Activated CD8-positive, alpha-beta T cell treated with anti-CD3 and anti-CD28 coated beads for 36 hours (primary cell): ENCODE results near the gene PVALB. TPM values are rescaled to one million over a fixed set of nuclear protein-coding genes. Genes with fewer than 3 reads are reported as not detected.

Experiments used
- ATAC-seq: fragments of 200-7000 bp; cut with Tn5 transposase; one replicate; pipeline ENCODE4 v1.10.0; 2021; ENCODE audit warnings: mild to moderate bottlenecking, moderate library complexity
- CTCF ChIA-PET: fragments of 350-600 bp; sonication (Branson Sonifier 250); formaldehyde crosslinking; loops from one replicate; lab custom pipeline; 2021; ENCODE audit warnings: antibody characterized with exemption; lab: Charles Lee
- POLR2A ChIA-PET: fragments of 350-600 bp; sonication (Branson Sonifier 250); formaldehyde crosslinking; loops from one replicate; lab custom pipeline; 2021; ENCODE audit warnings: antibody characterized with exemption; lab: Charles Lee
- DNase-seq: peaks from one replicate; pipeline ENCODE4 v3.0.0-alpha.2; 2020
- H3K27ac Mint-ChIP-seq: one replicate; pipeline ENCODE4 v1.8.0; 2021; ENCODE audit warnings: mild to moderate bottlenecking, mixed read lengths
- H3K27me3 Mint-ChIP-seq: one replicate; pipeline ENCODE4 v1.8.0; 2021; ENCODE audit warnings: mixed read lengths
- H3K36me3 Mint-ChIP-seq: one replicate; pipeline ENCODE4 v1.8.0; 2021; ENCODE audit warnings: low read depth, mixed read lengths
- H3K4me1 Mint-ChIP-seq: one replicate; pipeline ENCODE4 v1.8.0; 2021; ENCODE audit warnings: low read depth, mixed read lengths
- H3K4me3 Mint-ChIP-seq: one replicate; pipeline ENCODE4 v1.8.0; 2021; ENCODE audit warnings: mild to moderate bottlenecking, moderate library complexity, mixed read lengths
- H3K9me3 Mint-ChIP-seq: one replicate; pipeline ENCODE4 v1.8.0; 2021; ENCODE audit warnings: mixed read lengths
- CTCF ChIP-seq: fragments of 200-600 bp; IDR thresholded peaks from one replicate; pipeline ENCODE4 v1.8.0; 2022; ENCODE audit warnings: antibody characterized with exemption, mild to moderate bottlenecking
- intact Hi-C: fragments of 100-400 bp; cut with micrococcal nuclease; formaldehyde crosslinking; loops from one replicate; pipeline ENCODE4 v1.10.0; 2022
- total RNA-seq, 2 experiments: library from RNA; stranded (reverse); gene quantifications; one replicate each; pipeline ENCODE4 v1.2.3, GENCODE V29; 2021

Gene PVALB
- total RNA-seq, 2 experiments from 2014 or later = not detected

DNA sequence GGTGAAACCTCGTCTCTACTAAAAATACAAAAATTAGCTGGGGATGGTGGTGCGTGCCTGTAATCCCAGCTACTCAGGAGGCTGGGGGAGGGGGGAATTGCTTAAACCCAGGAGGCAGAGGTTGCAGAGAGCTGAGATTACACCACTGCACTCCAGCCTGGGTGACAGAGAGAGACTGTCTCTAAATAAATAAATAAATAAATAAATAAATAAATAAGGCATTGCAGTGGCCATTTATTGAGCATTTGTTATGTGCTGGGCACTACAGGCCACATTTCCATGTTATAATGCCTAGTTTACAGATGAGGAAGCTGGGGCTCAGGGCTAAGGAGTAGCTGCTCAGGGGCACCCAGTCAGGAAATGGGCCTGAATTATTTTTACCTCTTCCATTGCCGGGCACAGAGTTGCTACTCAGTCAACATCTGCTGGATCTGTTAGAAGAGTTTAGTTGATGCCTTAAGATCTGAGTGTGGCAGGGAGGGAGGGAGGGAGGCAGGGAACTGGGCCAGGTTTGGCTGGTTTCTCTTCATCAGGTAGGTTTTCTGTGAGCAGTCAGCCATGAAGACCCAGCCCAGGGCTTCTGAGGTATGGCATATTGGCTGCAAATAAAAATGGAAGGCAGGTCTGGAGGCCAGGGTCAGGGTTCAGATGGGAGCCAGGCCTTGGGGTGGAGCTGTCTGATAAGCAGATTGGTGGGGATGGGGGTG is 5.6 kb downstream of the PVALB start:
- peaks cover 17% of the 10 kb centered on the region for H3K4me1 Mint-ChIP-seq
- H3K27ac Mint-ChIP-seq = no peak overlapping the region
- no peak overlapping the region for H3K4me3 Mint-ChIP-seq
- no peaks in the 10 kb centered on the region for H3K9me3 Mint-ChIP-seq
- no peak for TF ChIP-seq CTCF
- no peaks in the 10 kb centered on the region for H3K36me3 Mint-ChIP-seq
- ATAC-seq (no peak), DNase-seq (no peak)
- ChIA-PET CTCF (interaction anchor here (2.7 kb wide), 1 partner anchor 29 kb away, joined by 7 read pairs; no protein-coding TSS in a partner anchor), POLR2A (no interaction called here)
- peaks cover 25% of the 10 kb centered on the region for H3K27me3 Mint-ChIP-seq
- intact Hi-C loops = no loop called here

DNA sequence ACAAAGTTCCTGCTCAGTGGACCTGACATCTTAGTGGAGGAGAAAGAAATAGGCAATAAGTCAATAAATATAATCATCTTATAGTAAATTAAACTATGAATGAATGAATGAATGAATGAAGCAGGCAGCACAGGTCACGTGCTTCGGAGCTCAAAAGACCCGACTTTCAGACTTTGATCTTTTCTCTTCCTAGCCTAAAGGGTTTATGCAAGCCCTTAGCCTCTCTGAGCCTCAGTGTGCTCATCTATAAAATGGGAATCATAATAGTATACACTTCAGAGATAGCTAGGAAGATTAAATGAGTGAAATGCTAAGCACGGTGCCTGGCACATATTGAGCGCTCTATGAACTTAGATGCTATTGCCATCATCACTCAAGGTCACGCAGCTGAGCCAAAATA is 7.5 kb downstream of the PVALB start:
- intact Hi-C loops = no loop called here
- POLR2A ChIA-PET = no interaction called here
- CTCF ChIA-PET = interaction anchor here (1.7 to 2.3 kb wide), 2 partner anchors 44 to 47 kb away, joined by 8 to 9 read pairs; no protein-coding TSS in a partner anchor
- no peak for TF ChIP-seq CTCF
- Mint-ChIP-seq H3K36me3 (no peaks in the 10 kb centered on the region), H3K4me1 (peaks cover 17% of the 10 kb centered on the region), H3K27me3 (peaks cover 9% of the 10 kb centered on the region), H3K4me3 (no peak overlapping the region), H3K9me3 (no peaks in the 10 kb centered on the region), H3K27ac (no peak overlapping the region)
- DNase-seq (no peak), ATAC-seq (no peak)

GRCh38 chr22:36808721-36809344 is 8.0 kb downstream of the PVALB start:
- Mint-ChIP-seq H3K4me3 (no peak overlapping the region), H3K36me3 (no peaks in the 10 kb centered on the region), H3K9me3 (no peaks in the 10 kb centered on the region), H3K4me1 (peaks cover 17% of the 10 kb centered on the region), H3K27me3 (peaks cover 5% of the 10 kb centered on the region), H3K27ac (peak overlapping the region; percentile 66)
- POLR2A ChIA-PET = no interaction called here
- TF ChIP-seq CTCF = no peak
- peak; percentile 49 for ATAC-seq
- intact Hi-C loops = no loop called here
- DNase-seq = no peak
- CTCF ChIA-PET = interaction anchor here (1.3 to 2.3 kb wide), 3 partner anchors 27 to 48 kb away, joined by 3 to 9 read pairs (median 8); no protein-coding TSS in a partner anchor

DNA sequence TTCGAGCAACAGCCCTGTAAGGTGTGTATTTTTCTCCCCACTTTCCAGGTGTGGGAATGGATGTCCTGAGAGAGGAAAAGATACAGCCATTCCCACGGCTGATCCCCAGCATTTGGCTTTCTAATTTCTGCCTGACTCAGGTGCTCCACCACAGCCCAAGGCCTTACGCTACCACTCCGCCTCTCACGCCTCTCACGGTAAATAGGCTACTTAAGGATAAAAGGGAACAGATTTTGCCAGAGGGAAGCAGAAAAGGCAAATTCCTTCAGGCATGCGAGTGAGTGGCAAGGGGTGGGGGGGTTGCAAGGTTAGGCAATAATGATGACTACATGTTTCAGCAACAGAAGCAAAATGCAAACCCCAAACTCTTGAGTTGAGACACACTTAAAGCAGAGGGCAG is 9.2 kb downstream of the PVALB start:
- Mint-ChIP-seq H3K36me3 (no peaks in the 10 kb centered on the region), H3K4me3 (no peak overlapping the region), H3K27me3 (peaks cover 2% of the 10 kb centered on the region), H3K4me1 (peaks cover 17% of the 10 kb centered on the region), H3K27ac (no peak overlapping the region), H3K9me3 (no peaks in the 10 kb centered on the region)
- ATAC-seq (no peak), DNase-seq (no peak)
- intact Hi-C loops = no loop called here
- TF ChIP-seq CTCF = no peak
- CTCF ChIA-PET = interaction anchor here (1.3 to 2.3 kb wide), 3 partner anchors 26 to 49 kb away, joined by 3 to 9 read pairs (median 8); no protein-coding TSS in a partner anchor
- POLR2A ChIA-PET = no interaction called here

GRCh38 chr22:36806835-36807234 is 10.0 kb downstream of the PVALB start:
- ChIA-PET CTCF (interaction anchor here (1.2 to 2.3 kb wide), 2 partner anchors 49 to 50 kb away, joined by 5 to 9 read pairs; no protein-coding TSS in a partner anchor), POLR2A (no interaction called here)

More at GRCh38 chr22:36806835-36807234, 10.0 kb downstream of the PVALB start:
- H3K4me3 Mint-ChIP-seq = no peak overlapping the region
- no peak for ATAC-seq
- H3K27ac Mint-ChIP-seq = no peak overlapping the region
- intact Hi-C loops = no loop called here
- no peak for DNase-seq
- TF ChIP-seq CTCF = no peak
- H3K36me3 Mint-ChIP-seq = no peaks in the 10 kb centered on the region
- peaks cover 2% of the 10 kb centered on the region for H3K27me3 Mint-ChIP-seq
- H3K4me1 Mint-ChIP-seq = peaks cover 17% of the 10 kb centered on the region
- no peaks in the 10 kb centered on the region for H3K9me3 Mint-ChIP-seq
